ENCODE measurements around the gene DHRS9. TPM values are rescaled to one million over a fixed set of nuclear protein-coding genes. Genes with fewer than 3 reads are reported as not detected.
"Not testable (repeated sequence)": the region's sequence is repeated elsewhere in the genome, so short reads cannot be mapped to it uniquely, and the experiment has no call there.

The DHRS9 gene
- total RNA-seq, 1 donor from 2014 or later = 1.1 TPM

DNA sequence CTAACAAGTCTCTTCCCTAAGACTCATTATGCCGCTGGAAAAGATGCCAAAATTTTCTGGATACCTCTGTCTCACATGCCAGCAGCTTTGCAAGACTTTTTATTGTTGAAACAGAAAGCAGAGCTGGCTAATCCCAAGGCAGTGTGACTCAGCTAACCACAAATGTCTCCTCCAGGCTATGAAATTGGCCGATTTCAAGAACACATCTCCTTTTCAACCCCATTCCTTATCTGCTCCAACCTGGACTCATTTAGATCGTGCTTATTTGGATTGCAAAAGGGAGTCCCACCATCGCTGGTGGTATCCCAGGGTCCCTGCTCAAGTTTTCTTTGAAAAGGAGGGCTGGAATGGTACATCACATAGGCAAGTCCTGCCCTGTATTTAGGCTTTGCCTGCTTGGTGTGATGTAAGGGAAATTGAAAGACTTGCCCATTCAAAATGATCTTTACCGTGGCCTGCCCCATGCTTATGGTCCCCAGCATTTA, 26.3 kb downstream of the DHRS9 start:
- no peak for DNase-seq (ENCODE audit: low spot score)

DNA sequence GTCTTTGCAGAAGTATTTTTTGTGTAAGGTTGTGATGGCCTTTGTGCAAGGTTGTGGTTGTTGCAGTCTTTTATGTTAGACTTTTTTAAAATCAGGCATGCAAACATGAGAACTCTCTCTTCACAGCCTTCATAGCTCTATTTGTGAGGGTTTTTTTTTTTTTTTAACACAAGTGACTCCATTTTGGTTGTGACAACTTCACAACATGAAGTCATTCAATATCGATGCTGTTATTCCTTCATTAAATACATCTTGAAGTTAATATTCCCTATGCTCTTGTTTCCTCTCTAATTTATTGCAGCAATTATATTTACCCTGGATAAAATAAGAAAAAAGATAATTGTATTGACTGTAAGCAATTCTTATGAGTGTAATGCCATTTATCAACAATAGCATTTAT, 35.5 kb downstream of the DHRS9 start:
- DNase-seq (ENCODE audit: low spot score) = no peak

- DNase-seq (ENCODE audit: low spot score) = no peak
These were observed 36.1 kb downstream of the DHRS9 start for GRCh38 chr2:169105476-169105875.

DNA sequence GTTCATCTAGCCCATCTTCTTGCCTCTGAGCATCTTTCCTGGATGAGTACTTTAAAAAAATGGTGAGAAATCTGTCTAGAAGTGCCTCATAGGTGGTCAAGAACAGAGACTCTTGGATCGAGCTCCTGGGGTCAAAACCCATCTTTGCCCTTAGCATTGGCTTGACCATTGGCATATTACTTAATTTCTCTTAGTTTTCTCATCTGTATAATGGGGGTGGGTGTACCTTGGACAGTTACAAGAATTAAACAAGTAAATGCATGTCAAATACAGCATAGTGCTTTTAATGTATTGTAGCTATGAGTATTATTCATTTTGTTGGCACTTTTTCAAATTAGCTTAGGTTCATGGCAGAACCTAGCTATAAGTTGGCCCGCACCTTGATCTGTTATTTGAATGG, 36.8 kb downstream of the DHRS9 start:
- no peak for DNase-seq (ENCODE audit: low spot score)

DNA sequence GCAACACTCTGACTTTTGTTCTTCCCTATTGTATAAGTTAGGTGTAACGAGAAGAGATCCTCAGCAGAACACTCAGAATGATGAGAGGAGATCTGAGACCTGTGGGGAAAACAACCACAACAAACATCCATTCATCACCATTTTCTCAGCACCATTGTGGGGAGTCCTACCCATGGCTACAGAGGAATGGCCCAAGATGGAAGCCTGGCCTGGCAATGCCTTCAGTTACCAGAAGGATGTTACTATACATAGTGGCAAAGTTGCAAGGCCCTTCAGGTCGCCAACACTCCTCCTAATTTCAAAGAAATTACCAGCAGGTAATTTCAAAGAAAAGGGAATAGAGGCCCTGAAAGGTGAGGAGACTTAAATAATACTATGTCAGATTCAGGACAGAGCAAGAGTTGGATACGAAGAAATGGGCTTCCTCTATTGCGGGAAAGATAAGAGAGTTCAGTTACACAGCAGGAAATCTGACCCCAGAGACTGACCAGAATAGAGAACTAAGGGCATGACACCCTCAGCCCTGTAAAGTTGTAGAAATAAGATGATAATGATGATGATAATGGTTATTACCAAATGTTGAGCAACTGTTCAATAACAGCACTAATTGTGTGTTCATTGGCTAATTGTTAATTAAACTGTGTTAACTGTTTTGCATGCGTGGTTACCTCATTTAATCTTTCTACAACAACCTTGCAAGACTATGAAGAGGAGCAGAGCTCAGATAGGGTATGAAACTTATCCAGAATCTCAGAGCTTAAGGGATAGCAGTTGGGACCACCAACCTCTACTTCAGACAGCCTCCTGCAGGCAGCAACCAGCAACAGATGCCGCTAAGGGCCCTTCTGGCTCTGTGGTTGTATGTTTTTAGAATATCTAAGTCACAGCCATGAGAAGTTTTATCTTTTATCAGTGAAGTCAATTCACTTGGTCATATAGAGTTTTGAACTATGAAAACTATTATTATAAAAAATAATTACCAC, 37.5 kb downstream of the DHRS9 start:
- DNase-seq (ENCODE audit: low spot score) = no peak

DNA sequence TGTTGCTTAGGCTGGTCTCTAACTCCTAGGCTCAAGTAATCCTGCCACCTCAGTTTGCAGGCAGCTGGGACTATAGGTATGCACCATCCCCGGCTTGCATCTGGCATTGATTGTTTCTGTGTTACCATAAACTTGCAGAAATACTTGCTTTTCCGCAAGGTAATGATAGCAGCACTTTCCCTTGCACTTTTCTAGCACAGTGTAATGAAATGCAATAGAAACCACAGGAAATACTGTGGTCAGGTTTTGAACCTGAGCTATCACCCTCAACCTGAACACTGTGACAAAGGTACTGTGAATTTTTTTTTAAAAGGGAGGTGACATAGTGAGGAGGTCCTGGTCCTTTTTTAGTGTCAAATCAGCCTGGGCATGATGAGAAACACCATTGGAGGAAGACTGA, 38.3 kb downstream of the DHRS9 start:
- no peak for DNase-seq (ENCODE audit: low spot score)

DNA sequence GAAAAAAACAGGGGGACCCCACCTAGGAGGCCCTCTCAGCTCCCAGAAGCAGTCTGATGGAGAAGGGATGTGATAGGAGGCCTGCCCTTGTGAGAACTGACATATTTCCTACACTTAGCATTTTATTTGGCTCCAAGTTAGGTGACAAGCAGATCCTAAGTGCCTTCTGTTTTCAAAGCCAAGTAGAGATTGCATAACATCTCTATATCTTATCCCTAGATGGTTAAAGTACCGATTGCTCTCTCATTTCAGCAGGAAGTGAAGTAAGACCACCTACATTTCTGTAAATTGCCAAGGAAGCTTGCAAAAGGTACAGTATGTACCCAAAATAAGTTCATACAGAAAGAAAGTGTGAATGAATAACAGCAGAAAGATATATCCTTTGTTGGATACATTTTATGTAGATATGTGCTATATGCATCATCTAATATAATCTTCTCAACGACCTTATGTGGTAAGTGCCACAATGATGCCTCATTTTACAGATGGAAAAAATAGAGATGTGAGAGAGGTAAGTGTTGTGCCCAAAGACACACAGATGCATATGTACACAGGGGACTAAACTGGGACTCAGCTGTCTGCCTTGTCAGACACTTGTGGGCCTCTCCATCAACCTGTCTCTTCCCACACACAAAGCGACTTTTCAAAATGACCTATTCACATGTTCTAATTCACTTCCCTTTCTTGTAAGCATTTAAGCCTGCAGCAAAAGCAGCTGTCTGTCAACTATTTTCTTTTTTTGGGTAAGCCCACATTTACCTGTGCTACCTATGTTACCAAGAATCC, 38.9 kb downstream of the DHRS9 start:
- DNase-seq (ENCODE audit: low spot score) = no peak

DNA sequence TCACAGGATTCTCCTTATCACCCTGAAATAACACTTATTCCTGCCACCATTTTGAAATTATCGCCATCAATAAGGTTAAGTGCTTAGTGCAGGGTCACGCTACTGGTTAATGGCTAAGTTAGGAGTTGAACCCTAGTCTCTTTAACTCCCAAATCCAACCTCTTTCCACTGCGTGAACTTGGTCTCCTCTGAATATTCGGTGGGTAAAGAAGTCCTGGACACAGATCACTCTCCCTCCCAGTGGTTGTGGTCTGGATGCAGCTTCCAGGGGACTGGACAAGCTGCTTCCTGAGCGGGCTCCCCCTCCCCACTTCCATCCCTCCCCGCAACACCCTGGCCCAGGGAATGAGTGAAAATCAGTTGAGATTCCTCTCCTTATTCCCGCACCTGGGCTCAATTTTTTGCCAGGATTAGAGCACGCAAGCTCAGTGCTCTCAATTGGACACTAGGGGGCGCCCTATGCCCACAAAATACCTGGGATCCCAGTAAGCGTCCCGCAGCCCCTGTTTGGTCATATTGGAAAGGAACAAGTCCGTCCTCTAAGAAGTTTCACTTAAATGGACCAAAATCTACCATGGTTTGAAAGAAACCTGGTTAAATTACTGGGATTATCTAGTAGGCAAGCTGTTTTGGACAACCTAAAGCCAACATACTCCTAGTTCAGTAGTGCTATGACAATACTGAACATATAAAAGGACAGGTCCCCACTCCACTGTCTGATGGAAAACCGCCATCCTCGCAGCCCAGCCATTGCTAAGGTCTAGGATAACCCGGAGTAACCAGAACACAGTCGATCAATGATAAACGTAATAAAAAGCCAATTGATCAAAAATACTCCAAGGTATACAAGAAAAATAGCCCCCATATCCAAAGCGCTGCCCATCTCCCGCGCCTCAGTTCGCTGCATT, 40.4 kb downstream of the DHRS9 start:
- DNase-seq (ENCODE audit: low spot score) = peak; percentile 81

DNA sequence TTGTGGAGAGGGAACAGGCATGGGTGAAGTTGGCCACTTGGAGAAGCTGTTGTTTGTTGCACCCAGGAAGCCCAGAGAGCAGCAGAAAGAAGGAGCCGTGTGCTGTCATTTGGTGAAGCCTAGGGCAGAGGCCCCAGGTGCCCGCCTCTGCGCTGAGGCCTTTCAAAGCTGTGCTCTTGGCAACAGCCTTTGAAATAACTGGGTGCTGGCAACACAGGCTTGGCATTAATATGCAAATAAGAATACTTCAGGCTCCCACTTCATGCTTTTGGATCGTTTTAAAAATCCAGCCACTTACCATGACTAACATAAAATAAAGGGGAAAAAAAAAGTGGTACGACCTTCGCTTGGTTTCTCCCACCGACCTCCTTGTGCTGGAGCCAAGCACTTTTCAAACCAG, 41.1 kb downstream of the DHRS9 start:
- DNase-seq (ENCODE audit: low spot score) = no peak

DNA sequence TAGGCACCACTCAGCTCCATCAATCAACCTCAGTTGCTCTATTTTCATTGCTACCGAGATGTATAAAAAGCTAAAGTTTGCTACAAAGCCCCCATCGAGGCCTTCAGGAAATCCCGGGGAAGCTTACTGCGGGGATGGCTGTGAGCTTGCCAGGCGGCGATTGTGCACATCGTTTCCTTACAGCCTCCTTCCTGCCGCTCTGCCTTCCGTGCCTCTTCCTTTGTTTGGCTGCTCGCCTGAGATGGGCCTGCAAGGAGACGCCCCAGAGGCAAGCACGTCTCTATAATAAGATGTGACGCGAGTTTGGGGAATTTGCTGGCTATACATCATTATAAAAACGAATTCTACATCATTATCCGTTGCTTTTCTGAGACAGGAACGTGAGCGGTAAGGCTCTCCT, 41.6 kb downstream of the DHRS9 start:
- DNase-seq (ENCODE audit: low spot score) = no peak

- DNase-seq (ENCODE audit: low spot score) = no peak
These were observed 43.5 kb downstream of the DHRS9 start for GRCh38 chr2:169112841-169113240.

DNA sequence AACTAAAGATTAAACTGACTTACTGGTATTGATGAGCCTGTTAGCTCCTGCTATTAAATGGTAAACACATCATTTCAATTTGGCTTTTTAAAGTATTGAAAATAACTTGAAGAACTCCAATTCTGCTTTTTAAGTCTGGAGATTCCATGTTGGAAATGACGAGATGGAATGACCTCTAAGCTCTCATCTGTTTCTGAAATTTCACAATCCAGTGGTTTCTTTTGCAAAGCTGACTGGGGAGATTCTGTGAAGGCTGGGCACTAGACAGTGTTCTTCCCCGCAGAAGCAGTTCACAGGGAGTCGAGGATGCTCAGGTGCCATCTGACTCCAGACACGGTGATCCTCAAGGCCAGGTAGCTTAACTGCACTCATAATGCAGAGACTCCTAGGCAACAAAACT, 44.7 kb downstream of the DHRS9 start:
- DNase-seq (ENCODE audit: low spot score) = no peak

GRCh38 chr2:169116327-169116726, 47.0 kb downstream of the DHRS9 start:
- no peak for DNase-seq (ENCODE audit: low spot score)

GRCh38 chr2:169116993-169117392, 47.6 kb downstream of the DHRS9 start:
- no peak for DNase-seq (ENCODE audit: low spot score)

DNA sequence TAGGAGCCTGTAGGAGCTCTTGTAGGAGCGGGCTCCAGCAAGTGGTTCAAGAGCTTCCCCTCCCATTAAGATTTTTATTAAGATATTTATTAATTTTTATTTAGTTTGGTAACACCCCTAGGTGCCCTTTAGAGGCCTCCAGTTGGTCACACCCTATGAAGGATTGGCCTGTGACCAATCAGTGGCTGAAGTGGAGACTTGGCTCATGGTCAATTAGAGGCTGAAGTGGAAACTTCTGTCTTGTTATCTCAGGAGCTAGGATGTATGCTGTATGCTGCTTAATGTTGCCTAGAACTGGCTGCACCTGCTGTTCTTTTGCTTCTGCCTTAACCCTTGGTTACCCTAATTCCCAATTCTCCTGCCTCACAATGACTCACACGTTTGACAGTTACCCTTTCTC, 48.7 kb downstream of the DHRS9 start:
- no peak for DNase-seq (ENCODE audit: low spot score)

- DNase-seq (ENCODE audit: low spot score) = no peak
These were observed 49.9 kb downstream of the DHRS9 start for GRCh38 chr2:169119123-169119760.

DNA sequence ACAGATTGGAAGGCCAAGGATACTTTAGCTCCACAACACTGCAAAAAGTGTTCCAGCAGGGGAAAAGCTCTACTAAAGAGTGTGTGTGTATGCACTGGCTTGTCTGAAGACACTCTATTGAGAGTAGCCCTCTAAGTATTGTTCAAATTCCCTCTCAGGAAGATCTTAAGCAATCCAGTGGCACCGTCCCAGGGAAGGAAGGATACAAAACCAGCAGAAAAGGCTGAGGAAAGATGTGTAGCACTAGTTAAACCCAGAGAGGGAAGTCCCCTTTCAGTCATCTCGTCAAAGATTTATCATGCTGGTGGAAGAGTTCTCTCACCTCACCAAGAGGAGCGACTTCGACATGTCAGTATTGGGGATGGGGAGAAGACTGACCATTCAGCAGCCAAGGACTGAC, 50.5 kb downstream of the DHRS9 start:
- DNase-seq (ENCODE audit: low spot score) = no peak

GRCh38 chr2:169129703-169130243, 60.4 kb downstream of the DHRS9 start:
- no peak for DNase-seq (ENCODE audit: low spot score)

DNA sequence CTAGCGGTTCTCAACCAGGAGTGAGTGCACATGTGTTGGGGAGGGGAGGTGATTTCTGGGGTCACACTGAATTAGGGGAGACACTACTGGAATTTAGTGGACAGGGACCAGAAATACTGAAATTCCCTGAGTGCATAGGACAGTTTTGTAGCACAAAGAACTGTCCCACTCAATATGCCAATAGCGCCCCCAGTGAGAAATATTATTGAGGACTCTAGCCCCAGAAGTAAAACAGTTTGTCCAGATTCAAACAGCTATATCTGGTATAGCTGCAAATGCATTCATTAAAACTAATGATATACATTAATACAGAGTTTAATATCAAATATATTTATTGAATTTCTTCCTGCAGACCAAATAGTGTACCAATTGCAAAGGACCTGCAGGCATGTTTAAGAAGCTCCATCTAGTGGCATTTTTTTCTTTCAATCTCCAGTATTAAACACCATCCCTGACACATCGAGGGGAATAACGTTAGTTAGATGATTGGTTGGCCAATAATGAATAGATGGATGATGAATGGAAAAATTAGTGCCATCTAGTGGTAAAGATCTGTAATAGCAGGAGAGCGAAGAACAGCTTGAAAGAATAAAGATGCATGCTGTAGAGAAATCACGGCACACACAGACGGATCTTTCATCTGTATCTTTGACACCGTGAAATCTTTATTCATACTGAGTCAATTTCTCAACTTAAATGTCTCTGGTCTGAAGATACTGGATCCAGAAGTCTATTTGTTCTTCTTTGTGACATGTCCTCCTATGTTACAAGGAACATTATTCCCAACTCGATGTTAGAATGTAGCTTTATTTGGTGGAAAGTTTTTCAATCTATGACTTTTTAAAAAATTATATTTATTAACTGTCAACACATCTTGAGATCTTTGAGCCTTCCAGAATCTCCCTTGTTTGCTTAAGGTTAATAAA, 62.5 kb downstream of the DHRS9 start:
- no peak for DNase-seq (ENCODE audit: low spot score)

- DNase-seq (ENCODE audit: low spot score) = not testable (repeated sequence)
These were observed 64.9 kb downstream of the DHRS9 start for GRCh38 chr2:169134272-169134671.
